C4-2B (cell line): ENCODE results near the gene RBM8A.

Experiments
- CTCF ChIP-seq: fragments of 450-650 bp; conservative IDR thresholded peaks from 2 replicates; pipeline ENCODE4 v1.5.1; 2017; ENCODE audit warnings: mild to moderate bottlenecking
- ZFX ChIP-seq: fragments of 450-650 bp; IDR thresholded peaks from 2 replicates; pipeline ENCODE4 v1.6.1; 2017

DNA sequence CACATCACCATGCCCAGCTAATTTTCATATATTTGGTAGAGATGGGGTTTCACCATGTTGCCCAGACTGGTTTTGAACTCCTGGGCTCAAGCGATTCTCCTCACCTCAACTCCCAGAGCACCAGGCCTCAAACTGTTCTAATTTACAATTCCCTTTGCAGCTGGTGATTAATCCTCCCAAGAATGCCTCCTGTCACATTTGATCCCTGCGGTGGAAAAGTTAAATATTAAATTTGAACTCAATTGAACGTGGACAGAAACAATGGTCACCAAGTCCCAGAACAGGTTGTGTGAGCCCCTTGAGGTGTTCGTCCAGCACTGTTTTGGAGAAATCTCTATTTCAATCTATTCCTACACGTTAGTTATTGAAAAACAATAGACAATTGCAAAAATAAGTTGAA, 39.7 kb downstream of the RBM8A start:
- no peak for TF ChIP-seq CTCF
- TF ChIP-seq ZFX: no peak
